ENCODE measurements around the gene RIN3.

DNA sequence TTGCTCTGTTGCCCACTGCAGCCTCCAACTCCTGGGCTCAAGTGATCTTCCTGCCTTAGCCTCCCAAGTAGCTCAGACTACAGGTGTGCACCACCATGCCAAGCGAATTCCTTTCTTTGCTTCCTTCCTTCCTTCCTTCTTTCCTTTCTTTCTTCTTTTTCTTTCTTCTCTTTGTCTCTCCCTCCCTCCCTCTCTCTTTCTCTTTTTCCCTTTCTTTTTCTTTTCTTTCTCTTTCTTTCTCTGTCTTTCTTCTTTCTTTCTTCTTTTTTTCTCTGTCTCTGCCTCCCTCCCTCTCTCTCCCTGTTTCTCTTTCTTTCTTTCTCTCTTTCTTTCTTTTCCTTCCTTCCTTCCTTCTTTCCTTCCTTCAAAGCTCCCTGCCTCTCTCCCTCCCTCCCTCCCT, 182.0 kb downstream of the RIN3 start:
- TF ChIP-seq, protein P1, sequence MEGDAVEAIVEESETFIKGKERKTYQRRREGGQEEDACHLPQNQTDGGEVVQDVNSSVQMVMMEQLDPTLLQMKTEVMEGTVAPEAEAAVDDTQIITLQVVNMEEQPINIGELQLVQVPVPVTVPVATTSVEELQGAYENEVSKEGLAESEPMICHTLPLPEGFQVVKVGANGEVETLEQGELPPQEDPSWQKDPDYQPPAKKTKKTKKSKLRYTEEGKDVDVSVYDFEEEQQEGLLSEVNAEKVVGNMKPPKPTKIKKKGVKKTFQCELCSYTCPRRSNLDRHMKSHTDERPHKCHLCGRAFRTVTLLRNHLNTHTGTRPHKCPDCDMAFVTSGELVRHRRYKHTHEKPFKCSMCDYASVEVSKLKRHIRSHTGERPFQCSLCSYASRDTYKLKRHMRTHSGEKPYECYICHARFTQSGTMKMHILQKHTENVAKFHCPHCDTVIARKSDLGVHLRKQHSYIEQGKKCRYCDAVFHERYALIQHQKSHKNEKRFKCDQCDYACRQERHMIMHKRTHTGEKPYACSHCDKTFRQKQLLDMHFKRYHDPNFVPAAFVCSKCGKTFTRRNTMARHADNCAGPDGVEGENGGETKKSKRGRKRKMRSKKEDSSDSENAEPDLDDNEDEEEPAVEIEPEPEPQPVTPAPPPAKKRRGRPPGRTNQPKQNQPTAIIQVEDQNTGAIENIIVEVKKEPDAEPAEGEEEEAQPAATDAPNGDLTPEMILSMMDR (IDR thresholded peaks at IDR 0.05): no peak
- TF ChIP-seq POLR2A (IDR thresholded peaks at IDR 0.05): no peak

All from testis (tissue), 2 donors.